GM23338 (cell line): Measurements from ENCODE around the gene HBQ1. TPM values are rescaled to one million over a fixed set of nuclear protein-coding genes. Genes with fewer than 3 reads are reported as not detected.
A peak's percentile ranks its signal among the peaks of the same experiment; 100 is the strongest.

Experiments
- ATAC-seq: fragments of 200-7000 bp; cut with Tn5 transposase; 3 replicates; pipeline ENCODE4 v1.9.1; 2020
- DNase-seq: peaks from one replicate; pipeline ENCODE4 v3.0.0-alpha.2; 2015; ENCODE audit warnings: low spot score
- H2AFZ ChIP-seq: fragments of 200-600 bp; sonication (generic); 2 replicates; pipeline ENCODE4 v1.8.0; 2016; ENCODE audit warnings: antibody characterized with exemption, mild to moderate bottlenecking, moderate library complexity
- H3F3A ChIP-seq: fragments of 200-600 bp; sonication (generic); replicated peaks from 2 replicates; pipeline ENCODE4 v1.8.0; 2017; ENCODE audit warnings: antibody characterized with exemption, mixed run types, low read depth
- H3K27ac ChIP-seq: fragments of 200-600 bp; sonication (generic); 2 replicates; pipeline ENCODE4 v1.6.1; 2016; ENCODE audit warnings: low read depth
- H3K27me3 ChIP-seq: fragments of 200-600 bp; sonication (generic); 2 replicates; pipeline ENCODE4 v1.8.0; 2016; ENCODE audit warnings: mild to moderate bottlenecking, mixed run types, moderate library complexity; ENCODE audit not compliant: insufficient read depth
- H3K36me3 ChIP-seq: fragments of 200-600 bp; sonication (generic); 2 replicates; pipeline ENCODE4 v1.8.0; 2016; ENCODE audit warnings: mild to moderate bottlenecking; ENCODE audit not compliant: insufficient read depth
- H3K4me1 ChIP-seq: fragments of 200-600 bp; sonication (generic); 2 replicates; pipeline ENCODE4 v1.8.0; 2016; ENCODE audit warnings: mild to moderate bottlenecking, moderate library complexity; ENCODE audit not compliant: insufficient read depth
- H3K4me2 ChIP-seq: fragments of 200-600 bp; sonication (generic); 2 replicates; pipeline ENCODE4 v1.7.1; 2017; ENCODE audit warnings: mixed run types
- H3K4me3 ChIP-seq: fragments of 200-600 bp; sonication (generic); 2 replicates; pipeline ENCODE4 v1.6.1; 2016; ENCODE audit warnings: mixed run types
- H3K79me2 ChIP-seq: fragments of 200-600 bp; sonication (generic); replicated peaks from 2 replicates; pipeline ENCODE4 v1.8.0; 2017; ENCODE audit warnings: mild to moderate bottlenecking; ENCODE audit not compliant: insufficient read depth
- H3K9me2 ChIP-seq: fragments of 200-600 bp; sonication (generic); 2 replicates; pipeline ENCODE4 v1.8.0; 2017; ENCODE audit not compliant: insufficient read depth
- H4K20me1 ChIP-seq: fragments of 200-600 bp; sonication (generic); replicated peaks from 2 replicates; pipeline ENCODE4 v1.8.0; 2017; ENCODE audit warnings: mild to moderate bottlenecking; ENCODE audit not compliant: insufficient read depth
- H3K27ac Mint-ChIP-seq: 2 replicates; pipeline ENCODE4 v1.8.0; 2020; ENCODE audit warnings: inconsistent platforms, mild to moderate bottlenecking, moderate library complexity, mixed read lengths
- H3K27me3 Mint-ChIP-seq: 3 replicates; pipeline ENCODE4 v1.8.0; 2022; ENCODE audit warnings: low read depth, mild to moderate bottlenecking, moderate library complexity, mixed read lengths, inconsistent platforms; ENCODE audit not compliant: insufficient read depth, poor library complexity
- H3K36me3 Mint-ChIP-seq: 3 replicates; pipeline ENCODE4 v1.8.0; 2021; ENCODE audit warnings: low read depth, mild to moderate bottlenecking, inconsistent platforms, moderate library complexity, mixed read lengths
- H3K4me1 Mint-ChIP-seq: 3 replicates; pipeline ENCODE4 v1.8.0; 2020; ENCODE audit warnings: mild to moderate bottlenecking, inconsistent platforms, mixed read lengths
- H3K4me3 Mint-ChIP-seq: 3 replicates; pipeline ENCODE4 v1.8.0; 2021; ENCODE audit warnings: moderate library complexity, mild to moderate bottlenecking, inconsistent platforms, mixed read lengths
- H3K9me3 Mint-ChIP-seq: 3 replicates; pipeline ENCODE4 v1.8.0; 2020; ENCODE audit warnings: moderate library complexity, mild to moderate bottlenecking, inconsistent platforms, mixed read lengths
- CTCF ChIP-seq, 2 experiments: fragments of 200-600 bp in 1 of 2; sonication (generic) in 1 of 2; conservative IDR thresholded peaks; 2 replicates each; pipeline versions ENCODE4 v1.5.1 to v1.6.1; 2016 to 2017; ENCODE audit warnings: antibody characterized with exemption in 2 of 2, low read depth in 2 of 2, mild to moderate bottlenecking in 2 of 2, moderate library complexity in 1 of 2
- ETS1 ChIP-seq: IDR thresholded peaks from 2 replicates; pipeline ENCODE4 v1.6.1; 2016; ENCODE audit warnings: antibody characterized with exemption
- EZH2 ChIP-seq: fragments of 200-600 bp; sonication (generic); IDR thresholded peaks from one replicate; pipeline ENCODE4 v1.8.0; 2017; ENCODE audit warnings: antibody characterized with exemption, mild to moderate bottlenecking, low read depth; ENCODE audit not compliant: unreplicated experiment
- EZH2phosphoT487 ChIP-seq: fragments of 200-600 bp; sonication (generic); IDR thresholded peaks from one replicate; pipeline ENCODE4 v1.8.1; 2018; ENCODE audit warnings: antibody characterized with exemption; ENCODE audit not compliant: unreplicated experiment
- JUNB ChIP-seq: IDR thresholded peaks from one replicate; pipeline ENCODE4 v1.6.1; 2016; ENCODE audit warnings: antibody characterized with exemption; ENCODE audit not compliant: unreplicated experiment
- NANOG ChIP-seq: IDR thresholded peaks from 2 replicates; pipeline ENCODE4 v1.6.1; 2016; ENCODE audit warnings: antibody characterized with exemption, borderline replicate concordance
- POLR2AphosphoS5 ChIP-seq: IDR thresholded peaks from 2 replicates; pipeline ENCODE4 v1.6.1; 2016; ENCODE audit warnings: antibody characterized with exemption, low read depth
- REST ChIP-seq: IDR thresholded peaks from one replicate; pipeline ENCODE4 v1.6.1; 2018; ENCODE audit warnings: antibody characterized with exemption; ENCODE audit not compliant: unreplicated experiment
- STAT1 ChIP-seq: IDR thresholded peaks from one replicate; pipeline ENCODE4 v1.6.1; 2016; ENCODE audit warnings: antibody characterized with exemption; ENCODE audit not compliant: unreplicated experiment
- ZNF114 ChIP-seq: fragments of 250-450 bp; sonication (Bioruptor Pico); IDR thresholded peaks from 2 replicates; pipeline ENCODE4 v1.5.0; 2020; ENCODE audit warnings: mild to moderate bottlenecking, moderate library complexity
- ZNF331 ChIP-seq: fragments of 250-450 bp; sonication (Bioruptor Pico); IDR thresholded peaks from 2 replicates; pipeline ENCODE4 v1.5.0; 2020; ENCODE audit warnings: low read depth, mild to moderate bottlenecking, moderate library complexity
- ZNF462 ChIP-seq: fragments of 250-450 bp; sonication (Bioruptor Pico); IDR thresholded peaks from 2 replicates; pipeline ENCODE4 v1.5.0; 2020; ENCODE audit warnings: mild to moderate bottlenecking, moderate library complexity
- polyA plus RNA-seq: library from polyadenylated mRNA; unstranded; fragments of >200 nt; fragmentation: Nextera tagmentation; extraction: Ambion mirVana; gene quantifications from 2 replicates; pipeline ENCODE4 v1.2.1, GENCODE V29; 2016
- total RNA-seq: library from RNA; depleted of rRNA; stranded (reverse); fragments of >200 nt; shearing (Covaris generic); gene quantifications from 2 replicates; pipeline ENCODE4 v1.2.3, GENCODE V29; 2014

The HBQ1 gene
- total and polyA plus RNA-seq, 2 experiments from 2014 or later = 6.6 to 8.5 TPM

- Histone ChIP-seq H3K36me3 (no peaks in the 10 kb centered on the region), H3K4me3 (peak within 1 kb of the TSS; percentile 64), H3K4me1 (peaks cover 39% of the 10 kb centered on the region), H3K9me2 (no peaks in the 10 kb centered on the region), H3K27me3 (peaks cover 75% of the 10 kb centered on the region), H4K20me1 (no peaks in the 10 kb centered on the region; the same call in 1 of the 2 replicates), H3K27ac (no peak within 1 kb of the TSS), H3K79me2 (no peaks in the 10 kb centered on the region), H3K4me2 (peak within 1 kb of the TSS; percentile 88), H2AFZ (peak within 1 kb of the TSS; percentile 94), H3F3A (peaks cover 9% of the 10 kb centered on the region)
- ATAC-seq (peak; percentile 15), DNase-seq (peak; percentile 40)
- H3K4me1 Mint-ChIP-seq = peaks cover 34% of the 10 kb centered on the region
- peak within 1 kb of the TSS; percentile 67 for H3K4me3 Mint-ChIP-seq
- TF ChIP-seq POLR2AphosphoS5 (no peak), EZH2 (peak; percentile 85), CTCF (conservative IDR thresholded peaks at IDR 0.05; ENCODE audit: low read depth in 2 of 2) (no peak), JUNB (no peak), EZH2phosphoT487 (peak; percentile 93), ZNF114 (CRISPR knock-in tag) (no peak), REST (no peak), ZNF331 (CRISPR knock-in tag) (no peak), NANOG (no peak), ETS1 (no peak), ZNF462 (CRISPR knock-in tag) (no peak), STAT1 (no peak)
- no peaks in the 10 kb centered on the region for H3K9me3 Mint-ChIP-seq
- H3K27me3 Mint-ChIP-seq = peaks cover 60% of the 10 kb centered on the region
- H3K36me3 Mint-ChIP-seq = no peaks in the 10 kb centered on the region
- no peak within 1 kb of the TSS for H3K27ac Mint-ChIP-seq
Observed at GRCh38 chr16:165539-166374, 14.5 kb upstream of the HBQ1 start, which contains the start of gene HBM. HBM (plus strand) TSS chr16:165978; CDS start chr16:165998, 20 bp downstream.
